Measurements from ENCODE around the gene LEMD3.

The LEMD3 gene

DNA sequence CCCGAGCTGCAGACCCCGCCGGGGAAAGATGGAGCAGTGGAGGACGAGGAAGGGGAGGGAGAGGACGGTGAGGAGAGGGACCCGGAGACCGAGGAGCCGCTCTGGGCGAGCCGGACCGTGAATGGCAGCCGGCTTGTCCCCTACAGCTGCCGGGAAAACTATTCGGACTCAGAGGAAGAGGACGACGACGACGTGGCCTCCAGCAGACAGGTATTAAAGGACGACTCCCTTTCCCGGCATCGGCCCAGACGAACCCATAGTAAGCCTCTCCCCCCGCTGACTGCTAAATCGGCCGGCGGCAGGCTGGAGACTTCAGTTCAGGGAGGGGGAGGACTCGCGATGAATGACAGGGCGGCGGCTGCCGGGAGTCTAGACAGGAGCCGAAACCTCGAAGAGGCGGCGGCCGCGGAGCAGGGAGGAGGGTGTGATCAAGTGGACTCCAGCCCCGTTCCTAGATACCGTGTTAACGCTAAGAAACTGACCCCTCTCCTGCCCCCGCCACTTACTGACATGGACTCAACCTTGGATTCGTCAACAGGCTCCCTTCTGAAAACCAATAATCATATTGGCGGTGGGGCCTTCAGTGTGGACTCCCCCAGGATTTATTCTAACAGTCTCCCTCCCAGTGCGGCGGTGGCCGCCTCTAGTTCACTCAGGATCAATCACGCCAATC is 962 bp downstream of the LEMD3 start:
- peak; percentile 13 to 23 (median 20) for DNase-seq

GRCh38 chr12:65171073-65171472 is 1.7 kb downstream of the LEMD3 start:
- no peak for DNase-seq

GRCh38 chr12:65171870-65172269 is 2.5 kb downstream of the LEMD3 start:
- DNase-seq: no peak

DNA sequence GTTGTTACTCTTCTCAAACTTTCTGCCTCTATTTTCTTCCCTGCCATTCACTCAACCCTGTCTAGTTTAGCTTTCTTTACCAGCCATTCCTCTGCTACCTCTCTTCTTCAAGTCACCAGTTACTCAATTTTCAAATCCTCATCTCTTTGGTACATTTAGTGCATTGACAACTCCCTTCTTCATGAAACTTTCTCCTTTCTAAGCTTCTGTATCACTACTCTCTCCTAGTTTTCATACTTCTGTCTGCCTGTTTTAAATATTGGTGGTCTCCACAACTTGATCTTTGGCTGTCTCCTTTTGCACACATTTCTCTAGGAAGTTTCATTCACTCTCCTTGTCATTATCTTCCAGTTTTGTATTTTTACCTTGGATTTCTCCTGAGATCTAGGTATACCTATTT is 6.0 kb downstream of the LEMD3 start:
- no peak for DNase-seq

GRCh38 chr12:65182012-65182739 is 12.8 kb downstream of the LEMD3 start:
- no peak for DNase-seq

DNA sequence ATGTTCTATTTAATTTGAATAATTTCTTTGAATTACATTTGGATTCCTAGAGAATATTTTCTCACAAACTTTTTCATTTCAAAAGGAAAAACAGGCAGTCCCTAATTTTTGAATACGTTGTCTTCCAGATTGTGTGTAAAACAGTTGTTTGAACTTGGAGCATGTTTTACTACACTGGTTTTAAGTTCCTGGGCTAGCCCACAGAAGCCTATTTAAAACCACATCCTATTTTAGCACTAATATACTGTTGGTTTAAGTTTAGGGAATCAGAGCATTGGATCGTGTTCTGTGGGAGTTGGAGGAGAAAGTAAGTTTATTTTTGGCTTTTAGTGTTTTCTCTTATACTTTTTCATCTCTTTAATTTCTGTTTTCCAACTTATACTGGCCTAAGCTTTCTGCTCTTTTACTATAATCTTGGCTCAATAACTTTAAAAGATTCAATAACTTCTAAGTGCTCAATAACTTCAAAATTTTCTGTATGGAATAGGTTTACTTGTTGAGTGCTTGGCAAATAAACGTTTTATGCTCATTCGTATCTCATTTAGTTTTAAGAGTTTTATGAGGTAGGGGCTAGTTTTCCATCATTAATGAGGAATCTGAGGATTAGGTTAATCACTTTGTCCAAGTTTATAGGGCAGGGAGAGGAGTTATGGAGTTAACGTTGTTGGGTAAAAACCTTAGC is 14.9 kb downstream of the LEMD3 start:
- no peak for DNase-seq

GRCh38 chr12:65184858-65185229 is 15.5 kb downstream of the LEMD3 start:
- no peak for DNase-seq

DNA sequence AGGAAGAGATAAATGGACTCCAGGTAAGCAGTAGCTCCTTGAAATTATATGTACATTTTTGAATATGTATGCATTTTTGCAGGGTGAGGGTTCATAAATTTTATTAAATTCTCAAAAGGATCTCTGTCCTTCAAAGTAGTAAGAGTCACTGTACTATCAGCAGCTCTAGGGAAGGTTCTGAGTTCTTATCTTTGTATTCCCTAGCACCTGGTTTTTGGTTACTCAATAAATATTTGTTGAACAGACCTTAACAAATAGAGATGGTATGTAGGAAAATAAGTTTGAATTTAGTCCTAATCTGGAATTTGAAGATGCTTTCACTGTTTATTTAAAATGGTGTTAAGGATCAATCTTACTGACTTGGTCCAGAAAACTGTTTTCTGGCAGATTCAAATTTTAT is 18.3 kb downstream of the LEMD3 start:
- no peak for DNase-seq

- no peak for DNase-seq
Observed at GRCh38 chr12:65188179-65188701, 18.9 kb downstream of the LEMD3 start.

- DNase-seq: no peak
Observed at GRCh38 chr12:65189028-65189718, 19.8 kb downstream of the LEMD3 start.

GRCh38 chr12:65192963-65193516 is 23.7 kb downstream of the LEMD3 start:
- DNase-seq: no peak

DNA sequence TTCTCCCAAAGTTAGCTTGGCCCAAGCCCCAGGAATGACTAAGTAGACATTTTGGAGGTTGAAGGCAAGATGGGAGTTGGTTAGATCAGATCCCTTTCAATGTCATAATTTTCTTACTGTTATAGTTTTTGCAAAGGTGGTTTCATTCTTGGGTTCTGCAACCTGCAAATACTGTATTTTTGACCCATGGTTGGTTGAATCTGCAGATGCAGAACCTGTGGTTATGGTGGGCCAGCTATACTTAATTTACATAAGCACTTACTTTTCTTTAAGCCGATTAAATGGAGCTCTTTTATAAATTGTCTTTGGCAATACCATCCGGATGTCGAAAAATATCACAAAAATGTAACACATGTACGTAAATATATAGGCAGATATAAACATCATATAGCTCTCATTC is 25.6 kb downstream of the LEMD3 start:
- no peak for DNase-seq

DNA sequence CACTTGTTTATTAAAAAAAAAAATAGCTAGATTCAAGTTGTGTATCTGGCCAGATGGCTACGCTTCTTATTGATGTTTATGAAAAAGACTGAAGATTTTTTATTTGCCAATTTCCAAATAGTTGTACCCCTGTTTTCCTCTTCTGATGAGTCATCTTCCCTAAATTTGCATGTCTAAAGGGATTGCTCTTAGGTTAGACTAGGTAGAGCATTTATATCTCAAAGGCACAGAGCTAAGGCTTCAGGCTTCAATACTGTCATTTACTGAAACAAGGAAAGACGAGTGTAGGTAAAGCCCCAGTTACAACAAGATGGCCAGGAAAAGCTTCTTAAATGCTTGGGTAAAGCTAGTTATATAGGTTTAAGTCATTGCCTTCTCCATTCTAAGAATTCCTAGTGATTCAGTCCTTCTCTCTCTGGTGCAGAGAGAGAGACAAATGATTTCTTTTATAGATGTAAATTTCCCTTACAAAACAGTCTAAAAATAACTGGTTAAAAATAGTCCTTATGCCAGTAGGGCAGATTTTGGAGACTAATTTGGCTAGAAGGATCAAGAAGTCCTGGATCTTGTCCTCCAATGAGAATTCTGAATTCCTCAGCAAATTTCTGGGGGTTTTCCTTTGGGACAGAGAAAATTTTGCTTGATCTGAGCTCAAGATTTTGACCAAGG is 26.1 kb downstream of the LEMD3 start:
- DNase-seq: no peak

- no peak for DNase-seq
Observed at GRCh38 chr12:65196762-65197567, 27.6 kb downstream of the LEMD3 start.

- no peak for DNase-seq
Observed at GRCh38 chr12:65199604-65200003, 30.2 kb downstream of the LEMD3 start.

DNA sequence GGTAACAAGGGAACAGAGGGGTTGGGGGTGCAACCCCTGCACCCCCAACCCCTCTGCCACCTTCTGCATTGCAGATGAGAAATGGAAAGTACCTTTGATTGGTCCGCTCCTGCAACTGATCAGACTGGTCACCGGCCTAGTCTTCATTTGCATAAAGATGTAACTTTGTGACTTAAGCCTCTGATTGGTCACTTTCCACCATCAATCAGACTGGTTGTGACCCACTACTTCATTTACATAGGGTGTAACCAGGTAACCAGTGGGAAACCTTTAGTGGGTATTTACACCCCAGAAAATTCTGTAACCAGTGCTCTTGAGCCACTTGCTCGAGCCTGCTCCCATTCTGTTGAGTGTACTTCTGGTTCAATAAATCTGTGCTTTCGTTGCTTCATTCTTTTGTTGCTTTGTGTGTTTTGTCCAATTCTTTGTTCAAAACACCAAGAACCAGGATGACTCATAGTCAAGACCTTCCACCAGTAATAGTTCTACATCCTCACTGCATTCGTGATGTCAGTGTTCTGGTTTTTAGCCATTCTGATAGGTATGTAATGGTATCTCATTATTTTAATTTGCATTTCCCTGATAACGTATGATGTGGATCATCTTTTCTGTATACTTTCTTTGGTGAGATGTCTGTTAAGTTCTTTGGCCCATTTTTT is 30.8 kb downstream of the LEMD3 start:
- no peak for DNase-seq

DNA sequence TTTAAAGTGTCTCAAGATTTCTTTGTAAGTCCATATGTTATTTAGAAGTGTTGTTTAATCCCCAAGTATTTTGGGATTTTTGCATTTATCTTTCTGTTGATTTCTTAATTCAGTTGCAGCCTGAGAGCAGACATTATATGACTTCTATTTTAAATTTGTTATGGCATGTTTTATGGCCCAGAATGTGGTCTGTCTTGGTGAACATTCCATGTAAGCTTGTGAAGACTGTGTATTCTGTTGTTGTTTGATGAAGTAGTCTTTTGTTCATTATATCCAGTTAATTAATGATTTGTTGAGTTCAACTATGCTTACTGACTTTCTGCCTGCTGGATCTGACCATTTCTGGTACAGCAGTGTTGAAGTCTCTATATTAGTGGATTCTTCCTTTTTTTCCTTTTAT is 34.0 kb downstream of the LEMD3 start:
- DNase-seq: no peak

DNA sequence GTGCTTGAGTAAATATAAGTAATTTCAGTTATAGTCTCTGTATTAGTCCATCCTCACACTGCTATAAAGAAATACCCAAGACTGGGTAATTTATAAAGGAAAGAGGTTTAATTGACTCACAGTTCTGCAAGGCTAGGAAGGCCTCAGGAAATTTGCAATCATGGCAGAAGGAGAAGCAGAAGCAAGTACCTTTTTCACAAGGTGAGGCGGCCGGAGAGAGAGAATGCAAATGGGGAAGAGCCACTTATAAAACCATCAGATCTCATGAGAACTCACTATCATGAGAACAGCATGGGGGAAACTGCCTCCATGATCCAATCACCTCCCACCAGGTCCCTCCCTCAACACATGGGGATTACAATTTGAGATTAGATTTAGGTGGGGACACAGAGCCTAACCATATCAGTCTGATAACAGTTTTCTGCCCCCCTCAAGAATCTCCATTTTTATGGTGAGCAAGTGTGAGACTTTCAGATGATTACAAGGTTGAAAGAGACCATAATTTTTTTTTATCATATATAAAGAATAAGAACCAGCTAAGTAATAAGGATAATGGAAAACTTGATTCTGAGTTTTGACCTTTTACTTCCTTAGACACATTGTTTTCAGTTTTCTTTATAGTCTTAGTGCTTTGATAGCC is 35.6 kb downstream of the LEMD3 start:
- no peak for DNase-seq

DNA sequence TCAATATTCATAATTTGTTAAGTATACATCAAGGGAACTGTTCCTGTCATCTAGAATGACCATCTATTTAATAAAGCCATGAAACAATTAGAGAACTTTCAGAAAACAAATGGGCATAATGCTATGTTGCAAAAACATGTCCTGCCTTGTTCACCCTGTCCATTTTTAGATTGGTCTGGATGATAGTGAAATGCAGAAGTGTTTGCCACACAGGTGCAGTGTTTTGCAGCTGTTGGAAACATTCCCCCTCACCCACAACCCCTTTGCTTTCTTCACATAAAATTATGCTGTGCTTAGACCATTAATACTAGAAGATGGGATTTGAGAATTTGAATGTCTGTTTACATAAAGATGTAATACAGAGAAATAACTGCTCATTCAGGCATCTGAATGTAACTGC is 36.5 kb downstream of the LEMD3 start:
- no peak for DNase-seq

GRCh38 chr12:65208125-65208524 is 38.7 kb downstream of the LEMD3 start:
- DNase-seq: no peak
